HCT116 (cell line): ENCODE measurements around the gene PUSL1. TPM values are rescaled to one million over a fixed set of nuclear protein-coding genes. Genes with fewer than 3 reads are reported as not detected.

Experiments used
- ATAC-seq: fragments of 200-7000 bp; cut with Tn5 transposase; 2 replicates; pipeline ENCODE4 v1.9.1; 2020; ENCODE audit warnings: mild to moderate bottlenecking, moderate library complexity
- BruUV-seq: library from RNA; stranded (reverse); fragments of 400-500 nt; replicated peaks from 2 replicates; lab custom pipeline; 2021; lab: Mats Ljungman, UMichigan
- CTCF ChIA-PET: fragments of 300-600 bp; sonication (Branson Sonifier 250); formaldehyde crosslinking; loops from one replicate; lab custom pipeline; 2021; ENCODE audit warnings: antibody characterized with exemption; lab: Charles Lee
- POLR2A ChIA-PET: fragments of 300-600, 350-600 bp; sonication (Branson Sonifier 250); formaldehyde crosslinking; loops from one replicate; lab custom pipeline; 2021; ENCODE audit warnings: antibody characterized with exemption; lab: Charles Lee
- RAD21 ChIA-PET, 2 experiments: fragments of 300-600 bp; sonication (Branson Sonifier 250); formaldehyde crosslinking; loops; one replicate each; lab custom pipeline; 2023; ENCODE audit warnings: low total read pairs in 2 of 2; ENCODE audit not compliant: uncharacterized antibody in 2 of 2, unreplicated experiment in 2 of 2, low non-redundant PET in 1 of 2; lab: Charles Lee
- DNase-seq: peaks from one replicate; pipeline ENCODE4 v3.0.0-alpha.2; 2010; ENCODE audit warnings: low read depth, low spot score
- H2AFZ ChIP-seq: fragments of 200-600 bp; shearing (Covaris generic), sonication (generic); 2 replicates; pipeline ENCODE4 v1.6.1; 2017; ENCODE audit warnings: low read depth, mixed run types, mixed read lengths, antibody characterized with exemption, low read length; ENCODE audit not compliant: poor library complexity, severe bottlenecking
- H3K27ac ChIP-seq: 2 replicates; pipeline ENCODE4 v1.5.1; 2012; ENCODE audit warnings: low read depth, low read length
- H3K27me3 ChIP-seq: fragments of 200-600 bp; sonication (generic); 2 replicates; pipeline ENCODE4 v1.6.1; 2016; ENCODE audit warnings: mixed run types, low read length, mixed read lengths; ENCODE audit not compliant: insufficient read depth
- H3K36me3 ChIP-seq, 2 experiments: fragments of 200-500 bp in 1 of 2; fragments of 200-600 bp in 1 of 2; sonication (Bioruptor generic) in 1 of 2; sonication (generic) in 1 of 2; 2 replicates each; pipeline versions ENCODE4 v1.5.1 to v1.6.1; 2014 to 2016; ENCODE audit warnings: low read length in 2 of 2, inconsistent platforms in 1 of 2, mixed read lengths in 1 of 2, mixed run types in 1 of 2; ENCODE audit not compliant: insufficient read depth in 2 of 2, control insufficient read depth in 1 of 2
- H3K4me1 ChIP-seq, 2 experiments: fragments of 200-600 bp in 1 of 2; sonication (generic) in 1 of 2; 2 replicates each; pipeline versions ENCODE4 v1.5.1 to v1.6.1; 2012 to 2017; ENCODE audit warnings: low read length in 2 of 2, inconsistent platforms in 1 of 2, mild to moderate bottlenecking in 1 of 2, mixed read lengths in 1 of 2, mixed run types in 1 of 2, moderate library complexity in 1 of 2; ENCODE audit not compliant: insufficient read depth in 2 of 2, control insufficient read depth in 1 of 2
- H3K4me2 ChIP-seq: fragments of 200-600 bp; sonication (generic); 2 replicates; pipeline ENCODE4 v1.6.1; 2017; ENCODE audit warnings: mixed run types, low read length, mixed read lengths
- H3K4me3 ChIP-seq, 2 experiments: fragments of 200-600 bp in 1 of 2; sonication (generic) in 1 of 2; replicated peaks in 1 of 2; 2 replicates each; pipeline ENCODE4 v1.5.1; 2011 to 2016; ENCODE audit warnings: low read length in 2 of 2, control low read depth in 1 of 2, low read depth in 1 of 2, mild to moderate bottlenecking in 1 of 2, mixed read lengths in 1 of 2, mixed run types in 1 of 2
- H3K79me2 ChIP-seq: fragments of 200-600 bp; sonication (generic); 2 replicates; pipeline ENCODE4 v1.6.1; 2017; ENCODE audit warnings: mild to moderate bottlenecking, mixed run types, low read length, moderate library complexity, mixed read lengths; ENCODE audit not compliant: insufficient read depth
- H3K9ac ChIP-seq: fragments of 200-600 bp; sonication (generic); 2 replicates; pipeline ENCODE4 v1.6.1; 2016; ENCODE audit warnings: low read length, mixed read lengths
- H3K9me2 ChIP-seq: fragments of 200-600 bp; sonication (generic), shearing (Covaris generic); 2 replicates; pipeline ENCODE4 v1.6.1; 2017; ENCODE audit warnings: mixed run types, mild to moderate bottlenecking, moderate library complexity; ENCODE audit not compliant: insufficient read depth
- H3K9me3 ChIP-seq, 2 experiments: fragments of 200-500 bp in 1 of 2; fragments of 200-600 bp in 1 of 2; sonication (Bioruptor generic) in 1 of 2; sonication (generic) in 1 of 2; 2 replicates each; pipeline ENCODE4 v1.6.1; 2014 to 2017; ENCODE audit warnings: low read length in 2 of 2, mixed read lengths in 2 of 2, inconsistent platforms in 1 of 2, low read depth in 1 of 2, mild to moderate bottlenecking in 1 of 2, mixed run types in 1 of 2, moderate library complexity in 1 of 2; ENCODE audit not compliant: control insufficient read depth in 1 of 2, insufficient read depth in 1 of 2
- H4K20me1 ChIP-seq: fragments of 200-600 bp; sonication (generic), shearing (Covaris generic); 2 replicates; pipeline ENCODE4 v1.6.1; 2017; ENCODE audit warnings: mixed run types, mild to moderate bottlenecking, moderate library complexity; ENCODE audit not compliant: insufficient read depth
- ELF1 ChIP-seq: IDR thresholded peaks from 2 replicates; pipeline ENCODE4 v1.6.1; 2012; ENCODE audit warnings: low read depth, borderline replicate concordance
- EZH2phosphoT487 ChIP-seq: fragments of 200-600 bp; IDR thresholded peaks from 2 replicates; pipeline ENCODE4 v1.6.1; 2018; ENCODE audit warnings: antibody characterized with exemption, borderline replicate concordance
- JUND ChIP-seq: IDR thresholded peaks from 2 replicates; pipeline ENCODE4 v1.6.1; 2012
- POLR2AphosphoS5 ChIP-seq: IDR thresholded peaks from 2 replicates; pipeline ENCODE4 v1.6.1; 2011; ENCODE audit warnings: mild to moderate bottlenecking, low read depth, low read length, moderate library complexity
- RAD21 ChIP-seq: IDR thresholded peaks from 2 replicates; pipeline ENCODE4 v1.6.1; 2012; ENCODE audit warnings: low read depth, mild to moderate bottlenecking
- SIN3A ChIP-seq: IDR thresholded peaks from 2 replicates; pipeline ENCODE4 v1.6.1; 2012; ENCODE audit warnings: low read depth
- SRF ChIP-seq: IDR thresholded peaks from 2 replicates; pipeline ENCODE4 v1.6.1; 2012; ENCODE audit warnings: low read depth
- YY1 ChIP-seq: IDR thresholded peaks from 2 replicates; pipeline ENCODE4 v1.6.1; 2011; ENCODE audit warnings: low read length, low read depth, moderate library complexity, mild to moderate bottlenecking; ENCODE audit not compliant: insufficient replicate concordance; ENCODE audit errors: extremely low read depth
- ZFX ChIP-seq: fragments of 450-650 bp; IDR thresholded peaks from 2 replicates; pipeline ENCODE4 v1.6.1; 2017
- intact Hi-C: fragments of 100-400 bp; cut with micrococcal nuclease; formaldehyde crosslinking; loops from 2 replicates; pipeline ENCODE4 v1.10.0; 2022
- total RNA-seq: library from RNA; stranded (reverse); gene quantifications from one replicate; pipeline ENCODE4 v1.2.1, GENCODE V29; 2021; ENCODE audit not compliant: unreplicated experiment
- TF ChIP-seq, protein P1 (sequence below): IDR thresholded peaks from 2 replicates; pipeline ENCODE4 v1.6.1; 2012; ENCODE audit warnings: low read depth
- TF ChIP-seq, protein P2 (sequence below): IDR thresholded peaks from 2 replicates; pipeline ENCODE4 v1.6.1; 2012
- TF ChIP-seq, protein P3 (sequence below): IDR thresholded peaks from 2 replicates; pipeline ENCODE4 v1.6.1; 2011; ENCODE audit warnings: mild to moderate bottlenecking, low read length, moderate library complexity; ENCODE audit not compliant: insufficient replicate concordance; ENCODE audit errors: extremely low read depth

The PUSL1 gene
- total RNA-seq, 1 experiment from 2014 or later: 47.2 TPM

DNA sequence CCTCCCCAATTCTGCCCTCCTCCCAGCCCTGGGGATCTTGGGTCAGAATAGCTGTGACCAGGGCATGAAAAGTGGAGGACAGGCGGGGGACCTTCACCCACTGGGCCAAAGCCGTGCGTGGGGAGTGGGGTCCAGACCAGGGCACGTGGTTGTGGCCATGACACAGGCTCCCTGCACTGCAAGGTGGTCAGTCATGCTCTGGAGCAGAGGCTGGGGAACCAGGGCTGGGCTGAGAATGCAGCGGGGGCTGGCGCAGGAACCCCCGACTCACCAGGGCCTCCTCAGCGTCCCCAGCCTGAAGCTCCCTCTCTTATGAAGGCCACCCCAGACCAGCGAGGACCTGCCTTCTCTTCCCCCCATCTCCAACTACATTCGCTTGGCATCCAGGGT lies 38.1 kb downstream of the PUSL1 start:
- intact Hi-C loops: loop anchor here (5.0 to 10.0 kb wide), 3 partner anchors 39 to 274 kb away; partner anchors contain the start of genes ACAP3, MIB2, PUSL1 and RNF223
- DNase-seq (no peak), ATAC-seq (no peak)
- peak overlapping the region; percentile 76 for H3K9ac ChIP-seq
- H3K4me2 ChIP-seq: peak overlapping the region; percentile 96
- ChIA-PET POLR2A (no interaction called here), CTCF (interaction anchor here (1.3 kb wide), 1 partner anchor 29 kb away, joined by 3 read pairs; the partner anchor contains the start of gene AURKAIP1), RAD21 (no interaction called here)
- H3K27me3 ChIP-seq: no peaks in the 10 kb centered on the region
- H3K4me3 ChIP-seq: peak overlapping the region; percentile 5 to 55; a peak in 1 of 4 replicates
- peaks cover under 1 to 6% of the 10 kb centered on the region in 2 experiments; a peak in 2 of 4 replicates for H3K36me3 ChIP-seq
- H3K9me3 ChIP-seq: no peaks in the 10 kb centered on the region
- peak overlapping the region; percentile 100 for H3K27ac ChIP-seq
- no peak overlapping the region for H2AFZ ChIP-seq
- peaks cover 41 to 58% of the 10 kb centered on the region in 2 experiments for H3K4me1 ChIP-seq
- peaks cover 71% of the 10 kb centered on the region for H3K79me2 ChIP-seq
- H3K9me2 ChIP-seq: no peaks in the 10 kb centered on the region
- BruUV-seq: TSS peak; percentile 54
- TF ChIP-seq ZFX: no peak
- no peak for TF ChIP-seq POLR2AphosphoS5
- TF ChIP-seq SRF: no peak
- no peak for TF ChIP-seq ELF1
- TF ChIP-seq, protein P1, sequence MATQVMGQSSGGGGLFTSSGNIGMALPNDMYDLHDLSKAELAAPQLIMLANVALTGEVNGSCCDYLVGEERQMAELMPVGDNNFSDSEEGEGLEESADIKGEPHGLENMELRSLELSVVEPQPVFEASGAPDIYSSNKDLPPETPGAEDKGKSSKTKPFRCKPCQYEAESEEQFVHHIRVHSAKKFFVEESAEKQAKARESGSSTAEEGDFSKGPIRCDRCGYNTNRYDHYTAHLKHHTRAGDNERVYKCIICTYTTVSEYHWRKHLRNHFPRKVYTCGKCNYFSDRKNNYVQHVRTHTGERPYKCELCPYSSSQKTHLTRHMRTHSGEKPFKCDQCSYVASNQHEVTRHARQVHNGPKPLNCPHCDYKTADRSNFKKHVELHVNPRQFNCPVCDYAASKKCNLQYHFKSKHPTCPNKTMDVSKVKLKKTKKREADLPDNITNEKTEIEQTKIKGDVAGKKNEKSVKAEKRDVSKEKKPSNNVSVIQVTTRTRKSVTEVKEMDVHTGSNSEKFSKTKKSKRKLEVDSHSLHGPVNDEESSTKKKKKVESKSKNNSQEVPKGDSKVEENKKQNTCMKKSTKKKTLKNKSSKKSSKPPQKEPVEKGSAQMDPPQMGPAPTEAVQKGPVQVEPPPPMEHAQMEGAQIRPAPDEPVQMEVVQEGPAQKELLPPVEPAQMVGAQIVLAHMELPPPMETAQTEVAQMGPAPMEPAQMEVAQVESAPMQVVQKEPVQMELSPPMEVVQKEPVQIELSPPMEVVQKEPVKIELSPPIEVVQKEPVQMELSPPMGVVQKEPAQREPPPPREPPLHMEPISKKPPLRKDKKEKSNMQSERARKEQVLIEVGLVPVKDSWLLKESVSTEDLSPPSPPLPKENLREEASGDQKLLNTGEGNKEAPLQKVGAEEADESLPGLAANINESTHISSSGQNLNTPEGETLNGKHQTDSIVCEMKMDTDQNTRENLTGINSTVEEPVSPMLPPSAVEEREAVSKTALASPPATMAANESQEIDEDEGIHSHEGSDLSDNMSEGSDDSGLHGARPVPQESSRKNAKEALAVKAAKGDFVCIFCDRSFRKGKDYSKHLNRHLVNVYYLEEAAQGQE: no peak
- TF ChIP-seq, protein P2, sequence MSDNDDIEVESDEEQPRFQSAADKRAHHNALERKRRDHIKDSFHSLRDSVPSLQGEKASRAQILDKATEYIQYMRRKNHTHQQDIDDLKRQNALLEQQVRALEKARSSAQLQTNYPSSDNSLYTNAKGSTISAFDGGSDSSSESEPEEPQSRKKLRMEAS: no peak
- TF ChIP-seq RAD21: no peak
- TF ChIP-seq EZH2phosphoT487: no peak
- TF ChIP-seq YY1: no peak
- TF ChIP-seq, protein P3, sequence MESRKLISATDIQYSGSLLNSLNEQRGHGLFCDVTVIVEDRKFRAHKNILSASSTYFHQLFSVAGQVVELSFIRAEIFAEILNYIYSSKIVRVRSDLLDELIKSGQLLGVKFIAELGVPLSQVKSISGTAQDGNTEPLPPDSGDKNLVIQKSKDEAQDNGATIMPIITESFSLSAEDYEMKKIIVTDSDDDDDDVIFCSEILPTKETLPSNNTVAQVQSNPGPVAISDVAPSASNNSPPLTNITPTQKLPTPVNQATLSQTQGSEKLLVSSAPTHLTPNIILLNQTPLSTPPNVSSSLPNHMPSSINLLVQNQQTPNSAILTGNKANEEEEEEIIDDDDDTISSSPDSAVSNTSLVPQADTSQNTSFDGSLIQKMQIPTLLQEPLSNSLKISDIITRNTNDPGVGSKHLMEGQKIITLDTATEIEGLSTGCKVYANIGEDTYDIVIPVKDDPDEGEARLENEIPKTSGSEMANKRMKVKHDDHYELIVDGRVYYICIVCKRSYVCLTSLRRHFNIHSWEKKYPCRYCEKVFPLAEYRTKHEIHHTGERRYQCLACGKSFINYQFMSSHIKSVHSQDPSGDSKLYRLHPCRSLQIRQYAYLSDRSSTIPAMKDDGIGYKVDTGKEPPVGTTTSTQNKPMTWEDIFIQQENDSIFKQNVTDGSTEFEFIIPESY: no peak
- no peak for TF ChIP-seq JUND
- TF ChIP-seq SIN3A: no peak
- TF ChIP-seq, all 23 proteins: peak for 0
- H4K20me1 ChIP-seq: no peaks in the 10 kb centered on the region
